HEK293 (cell line): Measurements from ENCODE around the gene SYNPR.

Experiments
- CTCF ChIA-PET: fragments of 350-600 bp; formaldehyde crosslinking; extraction: SDS; loops from one replicate; lab custom pipeline; 2021; ENCODE audit warnings: antibody characterized with exemption; lab: Yijun Ruan, JAX
- POLR2A ChIA-PET: fragments of 300-600 bp; formaldehyde crosslinking; extraction: SDS; loops from one replicate; lab custom pipeline; 2020; ENCODE audit warnings: antibody characterized with exemption, inconsistent platforms; lab: Yijun Ruan, JAX
- H3K27ac ChIP-seq: fragments of 200-500 bp; sonication (Bioruptor generic); 2 replicates; pipeline ENCODE4 v1.5.1; 2014; ENCODE audit warnings: low read depth, low read length, control low read depth, inconsistent platforms; ENCODE audit errors: extremely low read depth
- H3K36me3 ChIP-seq, 2 experiments: fragments of 200-500 bp in 1 of 2; sonication (Bioruptor generic) in 1 of 2; 1 replicate in 1 of 2; 2 replicates in 1 of 2; pipeline ENCODE4 v1.5.1; 2014 to 2017; ENCODE audit warnings: inconsistent platforms in 2 of 2, low read length in 2 of 2; ENCODE audit not compliant: control insufficient read depth in 2 of 2, insufficient read depth in 1 of 2
- H3K4me1 ChIP-seq: fragments of 200-500 bp; sonication (Bioruptor generic); 2 replicates; pipeline ENCODE4 v1.5.1; 2014; ENCODE audit warnings: mild to moderate bottlenecking, low read length, inconsistent platforms; ENCODE audit not compliant: control insufficient read depth, insufficient read depth
- H3K4me3 ChIP-seq: 2 replicates; pipeline ENCODE4 v1.5.1; 2011; ENCODE audit warnings: low read depth, mild to moderate bottlenecking, control low read depth, low read length, moderate library complexity
- H3K9me3 ChIP-seq: fragments of 200-500 bp; sonication (Bioruptor generic); 2 replicates; pipeline ENCODE4 v1.5.1; 2014; ENCODE audit warnings: low read depth, low read length, inconsistent platforms; ENCODE audit not compliant: control insufficient read depth, insufficient read depth
- ATF2 ChIP-seq: fragments of 450-650 bp; formaldehyde crosslinking; IDR thresholded peaks from 2 replicates; pipeline ENCODE4 v1.5.1; 2016; ENCODE audit warnings: missing biosample characterization, missing genetic modification characterization, low read depth
- GLI4 ChIP-seq: fragments of 450-650 bp; formaldehyde crosslinking; IDR thresholded peaks from 2 replicates; pipeline ENCODE4 v1.5.1; 2016; ENCODE audit warnings: missing biosample characterization, missing genetic modification characterization
- KLF17 ChIP-seq: fragments of 450-650 bp; formaldehyde crosslinking; IDR thresholded peaks from 2 replicates; pipeline ENCODE4 v1.5.1; 2016; ENCODE audit warnings: missing biosample characterization, missing genetic modification characterization
- PRDM1 ChIP-seq: fragments of 450-650 bp; formaldehyde crosslinking; IDR thresholded peaks from 2 replicates; pipeline ENCODE4; 2016; ENCODE audit warnings: missing biosample characterization, missing genetic modification characterization
- REST ChIP-seq: fragments of 450-650 bp; formaldehyde crosslinking; IDR thresholded peaks from 2 replicates; pipeline ENCODE4 v1.5.1; 2016; ENCODE audit warnings: missing biosample characterization, missing genetic modification characterization
- ZBTB17 ChIP-seq: fragments of 450-650 bp; formaldehyde crosslinking; IDR thresholded peaks from 2 replicates; pipeline ENCODE4 v1.5.1; 2016; ENCODE audit warnings: missing biosample characterization, missing genetic modification characterization
- ZNF221 ChIP-seq: fragments of 450-650 bp; formaldehyde crosslinking; IDR thresholded peaks from 2 replicates; pipeline ENCODE4 v1.5.1; 2017; ENCODE audit warnings: missing biosample characterization, missing genetic modification characterization, borderline replicate concordance
- ZNF266 ChIP-seq: fragments of 450-650 bp; formaldehyde crosslinking; IDR thresholded peaks from 2 replicates; pipeline ENCODE4 v1.5.1; 2016; ENCODE audit warnings: missing biosample characterization, missing genetic modification characterization, low read depth
- ZNF274 ChIP-seq, 2 experiments: fragments of 200-500 bp in 1 of 2; fragments of 450-650 bp in 1 of 2; sonication (Bioruptor generic) in 1 of 2; formaldehyde crosslinking in 1 of 2; IDR thresholded peaks; 2 replicates each; pipeline versions ENCODE4 v1.5.1 to v1.6.1; 2014 to 2016; ENCODE audit warnings: borderline replicate concordance in 1 of 2, inconsistent platforms in 1 of 2, low read length in 1 of 2, missing biosample characterization in 1 of 2, missing genetic modification characterization in 1 of 2
- ZNF510 ChIP-seq: fragments of 450-650 bp; formaldehyde crosslinking; IDR thresholded peaks from 2 replicates; pipeline ENCODE4 v1.5.1; 2018; ENCODE audit warnings: mild to moderate bottlenecking, missing genetic modification characterization, missing biosample characterization; ENCODE audit not compliant: insufficient replicate concordance
- ZNF623 ChIP-seq: fragments of 450-650 bp; formaldehyde crosslinking; IDR thresholded peaks from 2 replicates; pipeline ENCODE4 v1.5.1; 2016; ENCODE audit warnings: missing biosample characterization, missing genetic modification characterization
- ZNF654 ChIP-seq: fragments of 450-650 bp; formaldehyde crosslinking; IDR thresholded peaks from 2 replicates; pipeline ENCODE4 v1.5.1; 2016; ENCODE audit warnings: low read depth, missing biosample characterization, missing genetic modification characterization
- ZNF664 ChIP-seq: fragments of 450-650 bp; formaldehyde crosslinking; IDR thresholded peaks from 2 replicates; pipeline ENCODE4 v1.5.1; 2016; ENCODE audit warnings: missing biosample characterization, missing genetic modification characterization
- ZNF701 ChIP-seq: fragments of 450-650 bp; formaldehyde crosslinking; IDR thresholded peaks from 2 replicates; pipeline ENCODE4 v1.5.1; 2016; ENCODE audit warnings: missing biosample characterization, missing genetic modification characterization
- ZXDB ChIP-seq: fragments of 450-650 bp; formaldehyde crosslinking; IDR thresholded peaks from 2 replicates; pipeline ENCODE4 v1.5.1; 2016; ENCODE audit warnings: missing biosample characterization, missing genetic modification characterization
- TF ChIP-seq, protein P1 (sequence below): fragments of 450-650 bp; formaldehyde crosslinking; IDR thresholded peaks from 2 replicates; pipeline ENCODE4 v1.5.1; 2016; ENCODE audit warnings: missing biosample characterization, missing genetic modification characterization

SYNPR gene

GRCh38 chr3:63582943-63583500, 304.9 kb downstream of the SYNPR start (continued):
- TF ChIP-seq ZNF274 (IDR thresholded peaks at IDR 0.05; ENCODE audit: low read length) = no peak
- TF ChIP-seq ZNF274 (tag by site-specific recombination; IDR thresholded peaks at IDR 0.05; ENCODE audit: borderline replicate concordance) = no peak
- no peak for TF ChIP-seq ZNF266 (tag by site-specific recombination)

DNA sequence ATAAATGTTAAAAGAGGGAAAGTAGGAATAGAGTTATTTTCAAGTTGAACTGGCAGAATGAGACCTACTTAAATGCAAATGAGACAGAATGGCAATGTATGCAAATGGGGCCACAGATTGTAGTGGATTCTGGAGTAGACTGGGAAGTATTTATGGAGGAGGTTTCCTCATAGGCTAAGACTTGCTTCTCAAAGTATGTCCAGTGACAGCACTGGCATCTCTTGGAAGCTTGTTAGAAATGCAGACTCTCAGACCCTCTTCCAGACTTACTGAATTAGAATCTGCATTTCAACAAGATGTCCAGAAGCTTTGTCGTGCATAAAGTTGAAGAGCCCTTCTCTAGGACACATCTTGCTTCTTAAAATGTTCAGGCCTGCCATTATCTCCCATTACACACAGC, 306.6 kb downstream of the SYNPR start:
- Histone ChIP-seq H3K4me1 (no peaks in the 10 kb centered on the region), H3K27ac (no peak overlapping the region), H3K4me3 (no peak overlapping the region), H3K36me3 (no peaks in the 10 kb centered on the region), H3K9me3 (no peaks in the 10 kb centered on the region)
- POLR2A ChIA-PET = no interaction called here
- TF ChIP-seq ZNF221 (tag by site-specific recombination) = no peak
- TF ChIP-seq ZNF701 (tag by site-specific recombination) = no peak
- no peak for TF ChIP-seq ZNF510 (tag by site-specific recombination)
- no peak for TF ChIP-seq ZBTB17
- TF ChIP-seq ATF2 (tag by site-specific recombination) = no peak
- TF ChIP-seq ZNF623 (tag by site-specific recombination) = no peak
- TF ChIP-seq ZNF664 (tag by site-specific recombination) = no peak
- no peak for TF ChIP-seq ZXDB (tag by site-specific recombination)
- no peak for TF ChIP-seq KLF17 (tag by site-specific recombination)
- TF ChIP-seq, protein P1, sequence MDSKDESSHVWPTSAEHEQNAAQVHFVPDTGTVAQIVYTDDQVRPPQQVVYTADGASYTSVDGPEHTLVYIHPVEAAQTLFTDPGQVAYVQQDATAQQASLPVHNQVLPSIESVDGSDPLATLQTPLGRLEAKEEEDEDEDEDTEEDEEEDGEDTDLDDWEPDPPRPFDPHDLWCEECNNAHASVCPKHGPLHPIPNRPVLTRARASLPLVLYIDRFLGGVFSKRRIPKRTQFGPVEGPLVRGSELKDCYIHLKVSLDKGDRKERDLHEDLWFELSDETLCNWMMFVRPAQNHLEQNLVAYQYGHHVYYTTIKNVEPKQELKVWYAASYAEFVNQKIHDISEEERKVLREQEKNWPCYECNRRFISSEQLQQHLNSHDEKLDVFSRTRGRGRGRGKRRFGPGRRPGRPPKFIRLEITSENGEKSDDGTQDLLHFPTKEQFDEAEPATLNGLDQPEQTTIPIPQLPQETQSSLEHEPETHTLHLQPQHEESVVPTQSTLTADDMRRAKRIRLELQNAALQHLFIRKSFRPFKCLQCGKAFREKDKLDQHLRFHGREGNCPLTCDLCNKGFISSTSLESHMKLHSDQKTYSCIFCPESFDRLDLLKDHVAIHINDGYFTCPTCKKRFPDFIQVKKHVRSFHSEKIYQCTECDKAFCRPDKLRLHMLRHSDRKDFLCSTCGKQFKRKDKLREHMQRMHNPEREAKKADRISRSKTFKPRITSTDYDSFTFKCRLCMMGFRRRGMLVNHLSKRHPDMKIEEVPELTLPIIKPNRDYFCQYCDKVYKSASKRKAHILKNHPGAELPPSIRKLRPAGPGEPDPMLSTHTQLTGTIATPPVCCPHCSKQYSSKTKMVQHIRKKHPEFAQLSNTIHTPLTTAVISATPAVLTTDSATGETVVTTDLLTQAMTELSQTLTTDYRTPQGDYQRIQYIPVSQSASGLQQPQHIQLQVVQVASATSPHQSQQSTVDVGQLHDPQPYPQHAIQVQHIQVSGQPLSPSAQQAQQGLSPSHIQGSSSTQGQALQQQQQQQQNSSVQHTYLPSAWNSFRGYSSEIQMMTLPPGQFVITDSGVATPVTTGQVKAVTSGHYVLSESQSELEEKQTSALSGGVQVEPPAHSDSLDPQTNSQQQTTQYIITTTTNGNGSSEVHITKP (tag by site-specific recombination) = no peak
- TF ChIP-seq ZNF654 (tag by site-specific recombination) = no peak
- no peak for TF ChIP-seq GLI4 (tag by site-specific recombination)
- TF ChIP-seq REST = no peak
- TF ChIP-seq PRDM1 (tag by site-specific recombination) = no peak
- TF ChIP-seq, all 188 proteins: peak for 0
- CTCF ChIA-PET = no interaction called here
